EH (cell line): ENCODE measurements around the gene NTSR1.

ENCODE experiments used
- DNase-seq: peaks from one replicate; pipeline ENCODE4 v3.0.0-alpha.2; 2015; ENCODE audit warnings: low read depth

The NTSR1 gene

GRCh38 chr20:62802026-62802712 lies 93.5 kb downstream of the NTSR1 start:
- DNase-seq = no peak

GRCh38 chr20:62804021-62804626 lies 95.5 kb downstream of the NTSR1 start:
- DNase-seq = peak; percentile 52

- DNase-seq = peak; percentile 62
Observed at GRCh38 chr20:62804627-62805154, 96.1 kb downstream of the NTSR1 start, which contains the start of gene OGFR. TSS of gene OGFR (plus strand) at chr20:62804835. CDS start at chr20:62804860, 25 bp downstream.

GRCh38 chr20:62805155-62805710 lies 96.6 kb downstream of the NTSR1 start:
- peak; percentile 37 for DNase-seq

- DNase-seq = no peak
Observed at GRCh38 chr20:62805711-62806382, 97.2 kb downstream of the NTSR1 start.

GRCh38 chr20:62806383-62807050 lies 97.9 kb downstream of the NTSR1 start:
- no peak for DNase-seq

GRCh38 chr20:62807444-62808210 lies 99.0 kb downstream of the NTSR1 start:
- no peak for DNase-seq

- DNase-seq = peak; percentile 66
Observed at GRCh38 chr20:62808211-62808865, 99.7 kb downstream of the NTSR1 start.

GRCh38 chr20:62809530-62810428 lies 101.1 kb downstream of the NTSR1 start:
- DNase-seq = no peak

- DNase-seq = no peak
Observed at GRCh38 chr20:62811320-62811719, 102.7 kb downstream of the NTSR1 start.

GRCh38 chr20:62811720-62812119 lies 103.1 kb downstream of the NTSR1 start:
- no peak for DNase-seq
